H54 (cell line): ENCODE measurements around the gene SH2D3C.

Experiments used
- DNase-seq: peaks from one replicate; pipeline ENCODE4 v3.0.0; 2011; ENCODE audit warnings: low spot score, mixed read lengths; ENCODE audit not compliant: insufficient read length
- FAIRE-seq: peaks from 3 replicates; lab custom pipeline; 2011; peaks lifted over from hg19 to GRCh38; lab: Jason Lieb, UNC
- POLR2A ChIP-seq: IDR thresholded peaks from 2 replicates; pipeline ENCODE4 v1.6.1; 2011; ENCODE audit warnings: low read depth, mild to moderate bottlenecking, low read length

SH2D3C gene

GRCh38 chr9:127739614-127740330, 38.7 kb downstream of the SH2D3C start:
- TF ChIP-seq POLR2A = 0 out of 2 replicates have a peak, but pooled peaks have one; percentile 19
- FAIRE-seq (no peak), DNase-seq (no peak)

GRCh38 chr9:127738666-127739065, 39.8 kb downstream of the SH2D3C start:
- FAIRE-seq (no peak), DNase-seq (no peak)
- TF ChIP-seq POLR2A = no peak

DNA sequence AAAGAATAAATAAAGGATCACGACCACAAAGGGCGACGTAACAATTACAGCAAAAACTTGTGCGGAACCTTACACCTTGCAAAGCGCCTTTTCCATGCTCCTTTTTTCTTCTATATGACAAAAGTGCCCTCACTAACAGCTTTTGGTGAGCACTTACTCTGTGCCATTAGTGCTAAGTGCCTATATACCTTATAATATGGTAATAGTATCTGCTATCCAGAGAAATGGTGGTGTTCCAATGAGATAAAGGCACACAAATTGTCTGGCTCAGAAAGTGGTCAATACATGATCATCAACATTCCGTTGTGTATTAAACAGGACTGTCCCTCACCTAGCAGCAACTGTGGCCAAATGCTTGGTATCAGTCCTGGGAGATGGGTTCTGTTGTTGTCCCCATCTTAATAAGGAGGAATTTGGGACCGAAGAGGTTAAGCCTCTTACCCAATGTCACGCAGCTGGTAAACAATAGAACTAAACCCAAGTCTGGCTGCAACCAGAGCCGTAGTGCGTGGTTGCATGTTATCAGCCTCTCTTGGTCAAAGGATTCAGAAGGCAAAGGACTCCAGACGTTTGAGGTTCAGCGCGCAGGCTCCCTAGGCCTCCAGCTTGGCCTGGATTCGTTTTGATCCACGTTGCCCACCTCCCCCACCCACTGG, 42.8 kb downstream of the SH2D3C start:
- no peak for DNase-seq
- no peak for TF ChIP-seq POLR2A
- no peak for FAIRE-seq

DNA sequence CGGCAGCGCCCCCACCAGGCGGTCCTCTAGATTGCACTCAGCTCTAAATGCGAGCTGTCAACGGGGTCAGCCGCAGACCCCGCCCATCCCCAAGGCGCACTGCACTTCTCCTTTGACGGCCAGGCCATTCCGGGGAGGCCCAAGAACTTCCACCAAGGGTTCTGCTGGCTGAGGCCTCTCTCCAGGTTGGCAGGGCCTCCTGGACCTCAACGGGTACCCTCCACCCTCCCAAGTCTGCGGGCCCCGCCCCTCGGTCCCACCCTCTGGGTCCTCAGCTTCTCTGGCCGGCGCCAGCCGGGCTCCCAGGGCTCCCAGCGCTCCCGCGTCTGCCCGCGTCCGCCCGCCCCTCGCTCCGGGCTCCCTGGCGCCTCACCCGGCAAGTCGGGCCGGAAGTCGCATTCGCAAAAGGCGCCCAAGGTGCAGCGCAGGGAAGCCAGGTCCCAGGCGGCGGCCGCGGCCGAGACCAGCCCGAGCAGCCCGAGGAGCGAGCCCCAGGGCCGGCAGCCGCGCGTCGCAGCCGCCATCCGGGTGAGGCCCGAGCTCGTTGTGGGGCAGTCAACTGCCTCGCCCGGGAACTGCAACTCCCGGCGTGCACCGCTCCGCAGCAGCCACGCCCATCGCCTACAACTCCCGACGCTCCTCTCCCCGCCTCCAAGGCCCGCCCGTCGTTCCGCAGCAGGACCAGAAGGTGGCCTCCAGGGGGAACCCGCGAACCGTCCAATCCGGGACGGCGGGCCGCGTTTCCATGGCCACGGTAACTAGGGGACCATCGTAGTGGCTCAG, 43.5 kb downstream of the SH2D3C start, which contains the start of gene TOR2A:
TOR2A (minus strand) TSS at position 548 of the 783 bp plus-strand sequence; CDS start at position 524, 24 bp downstream.
- peak; percentile 79 for FAIRE-seq
- peak; percentile 84 for TF ChIP-seq POLR2A

GRCh38 chr9:127734247-127734746, 44.2 kb downstream of the SH2D3C start:
- no peak for TF ChIP-seq POLR2A
- DNase-seq (no peak), FAIRE-seq (no peak)

More for the DNA sequence above, 43.5 kb downstream of the SH2D3C start, which contains the start of gene TOR2A:
- peak; percentile 99 for DNase-seq

- no peak for TF ChIP-seq POLR2A
- no peak for DNase-seq
- FAIRE-seq = no peak
Observed at GRCh38 chr9:127733614-127734013, 44.9 kb downstream of the SH2D3C start.

- DNase-seq (no peak), FAIRE-seq (no peak)
- TF ChIP-seq POLR2A = no peak
Observed at GRCh38 chr9:127732444-127732843, 46.0 kb downstream of the SH2D3C start.

DNA sequence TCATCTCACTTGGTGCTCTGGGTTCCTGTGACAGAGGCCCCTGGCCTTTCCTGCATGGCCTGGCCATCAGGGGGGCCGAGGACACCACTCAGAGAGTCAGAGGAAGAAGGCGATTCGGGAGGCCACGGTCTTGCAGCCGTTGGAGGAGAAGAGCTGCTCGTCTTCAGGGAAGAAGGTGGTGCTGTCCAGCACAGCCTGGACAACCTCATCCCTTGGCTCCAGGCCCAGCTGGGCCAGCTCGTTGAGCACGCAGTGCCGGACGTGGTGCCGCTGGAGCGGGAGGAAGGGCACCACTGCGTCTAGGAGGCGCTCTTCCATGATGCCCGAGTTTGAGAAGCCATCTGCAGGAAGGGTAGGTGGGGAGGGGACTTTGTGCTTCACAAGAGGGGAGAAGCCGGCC, 46.5 kb downstream of the SH2D3C start:
- DNase-seq (no peak), FAIRE-seq (no peak)
- TF ChIP-seq POLR2A = no peak

DNA sequence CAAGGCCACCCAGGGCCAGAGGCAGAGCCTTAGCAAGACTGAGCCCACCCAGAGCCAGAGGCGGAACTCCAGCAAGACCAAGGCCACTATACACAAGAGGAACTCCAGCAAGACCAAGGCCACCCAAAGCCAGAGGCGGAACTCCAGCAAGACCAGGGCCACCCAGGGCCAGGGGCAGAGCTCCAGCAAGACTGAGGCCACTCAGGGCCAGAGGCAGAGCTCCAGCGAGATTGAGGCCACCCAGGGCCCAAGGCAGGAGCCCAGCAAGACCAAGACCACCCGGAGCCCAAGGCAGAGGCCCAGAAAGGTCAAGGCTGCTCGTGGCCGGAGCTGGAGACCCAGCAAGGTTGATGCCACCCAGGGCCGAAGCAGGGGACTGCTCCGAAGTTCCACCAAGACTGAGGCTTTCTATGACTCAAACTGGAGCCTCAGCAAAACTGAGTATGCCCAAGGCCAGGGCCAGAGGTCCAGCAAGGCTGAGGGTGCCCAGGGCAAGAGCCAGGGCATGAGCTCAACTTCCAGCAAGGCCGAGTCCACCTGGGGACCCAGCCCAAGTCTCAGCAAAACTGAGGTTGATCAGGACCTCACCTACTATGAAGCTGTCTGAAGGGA, 47.6 kb downstream of the SH2D3C start:
- DNase-seq = no peak
- no peak for FAIRE-seq
- no peak for TF ChIP-seq POLR2A

- FAIRE-seq (no peak), DNase-seq (no peak)
- no peak for TF ChIP-seq POLR2A
Observed at GRCh38 chr9:127730262-127730661, 48.2 kb downstream of the SH2D3C start.

- no peak for TF ChIP-seq POLR2A
- FAIRE-seq = no peak
Observed at GRCh38 chr9:127729522-127730256, 48.8 kb downstream of the SH2D3C start.

DNA sequence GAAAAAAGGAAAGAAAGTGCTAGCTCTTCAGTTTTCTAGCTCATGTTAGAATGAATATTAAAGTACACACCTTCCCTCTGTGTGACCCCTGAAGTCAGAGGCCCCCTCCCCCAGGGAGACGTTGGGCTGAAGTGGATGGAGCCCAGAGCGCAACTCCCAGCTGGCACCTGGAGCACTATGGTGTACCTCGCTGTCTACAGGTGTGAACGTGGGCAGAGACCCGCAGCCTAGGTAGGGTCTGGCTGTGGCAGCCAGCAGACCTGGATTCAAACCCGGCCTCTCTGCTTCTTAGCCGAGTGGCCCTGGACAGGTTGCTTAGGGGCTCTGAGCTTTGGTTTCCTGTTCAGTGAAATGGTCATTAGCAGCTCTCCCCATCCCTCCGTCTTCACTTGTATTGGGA, 49.7 kb downstream of the SH2D3C start:
- no peak for FAIRE-seq
- no peak for TF ChIP-seq POLR2A
- DNase-seq = no peak

More at GRCh38 chr9:127729522-127730256, 48.8 kb downstream of the SH2D3C start:
- no peak for DNase-seq

GRCh38 chr9:127726871-127727270, 51.6 kb downstream of the SH2D3C start:
- no peak for TF ChIP-seq POLR2A
- DNase-seq (no peak), FAIRE-seq (no peak)
